ENCODE results near the gene CD34. TPM values are rescaled to one million over a fixed set of nuclear protein-coding genes. Genes with fewer than 3 reads are reported as not detected.

CD34 gene
- total RNA-seq, 2 donors from 2014 or later: 9.8 to 47.7 TPM

DNA sequence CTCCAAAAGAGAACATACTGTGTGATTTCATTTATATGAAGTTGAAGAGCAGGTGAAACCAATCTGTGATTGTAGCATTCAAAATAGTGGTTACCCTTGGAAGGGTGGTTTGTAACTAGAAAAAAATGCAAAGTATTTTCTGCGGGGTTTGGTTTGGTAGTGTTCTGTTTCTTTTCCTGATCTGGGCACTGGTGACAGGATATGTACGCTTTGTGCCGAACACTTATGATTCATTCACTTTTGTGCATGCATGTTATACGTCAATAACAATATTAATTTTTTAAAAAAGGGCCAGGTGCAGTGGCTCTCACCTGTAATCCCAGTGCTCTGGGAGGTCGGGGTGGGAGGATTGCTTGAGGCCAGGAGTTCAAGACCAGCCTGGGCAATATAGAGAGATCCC is 63.8 kb downstream of the CD34 start:
- intact Hi-C loops (cut with DNase I): no loop called here
- peaks cover 7% of the 10 kb centered on the region for H3K4me1 ChIP-seq (replicated peaks)
- WGBS: 85% methylated on average over 5 of the region's 5 CpGs

DNA sequence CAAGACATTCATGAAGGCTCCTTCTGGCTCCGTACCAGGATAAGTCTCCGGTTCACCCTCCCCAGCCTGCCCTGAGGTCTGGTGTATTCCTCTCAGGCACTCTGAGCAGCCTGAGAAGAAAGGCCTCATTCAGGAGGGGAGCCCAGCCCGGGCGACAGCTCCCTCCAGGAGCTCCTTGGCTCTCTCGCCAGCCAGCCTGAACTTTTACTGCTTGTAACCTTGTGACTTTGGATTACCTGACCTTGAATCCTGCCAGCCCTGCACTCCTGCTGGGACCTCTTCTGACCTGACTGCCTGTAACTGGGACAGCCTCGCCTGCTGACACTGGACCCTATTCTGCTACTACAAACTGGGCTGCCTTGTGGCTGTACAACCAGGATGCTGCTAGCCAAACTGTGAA is 65.8 kb downstream of the CD34 start:
- Histone ChIP-seq H3K4me3 (no peak overlapping the region), H3K9me3 (no peaks in the 10 kb centered on the region), H3K27ac (peak overlapping the region; percentile 4 to 13), H3K36me3 (no peaks in the 10 kb centered on the region), H3K27me3 (replicated peaks; ENCODE audit: insufficient read depth) (no peaks in the 10 kb centered on the region), H3K4me1 (replicated peaks) (peaks cover 16% of the 10 kb centered on the region)
- intact Hi-C loops (cut with DNase I): no loop called here
- WGBS: 43% methylated on average over 6 of the region's 6 CpGs
- TF ChIP-seq POLR2A (IDR thresholded peaks at IDR 0.05) (no peak), POLR2AphosphoS5 (IDR thresholded peaks at IDR 0.05) (no peak)
- TF ChIP-seq, protein P1, sequence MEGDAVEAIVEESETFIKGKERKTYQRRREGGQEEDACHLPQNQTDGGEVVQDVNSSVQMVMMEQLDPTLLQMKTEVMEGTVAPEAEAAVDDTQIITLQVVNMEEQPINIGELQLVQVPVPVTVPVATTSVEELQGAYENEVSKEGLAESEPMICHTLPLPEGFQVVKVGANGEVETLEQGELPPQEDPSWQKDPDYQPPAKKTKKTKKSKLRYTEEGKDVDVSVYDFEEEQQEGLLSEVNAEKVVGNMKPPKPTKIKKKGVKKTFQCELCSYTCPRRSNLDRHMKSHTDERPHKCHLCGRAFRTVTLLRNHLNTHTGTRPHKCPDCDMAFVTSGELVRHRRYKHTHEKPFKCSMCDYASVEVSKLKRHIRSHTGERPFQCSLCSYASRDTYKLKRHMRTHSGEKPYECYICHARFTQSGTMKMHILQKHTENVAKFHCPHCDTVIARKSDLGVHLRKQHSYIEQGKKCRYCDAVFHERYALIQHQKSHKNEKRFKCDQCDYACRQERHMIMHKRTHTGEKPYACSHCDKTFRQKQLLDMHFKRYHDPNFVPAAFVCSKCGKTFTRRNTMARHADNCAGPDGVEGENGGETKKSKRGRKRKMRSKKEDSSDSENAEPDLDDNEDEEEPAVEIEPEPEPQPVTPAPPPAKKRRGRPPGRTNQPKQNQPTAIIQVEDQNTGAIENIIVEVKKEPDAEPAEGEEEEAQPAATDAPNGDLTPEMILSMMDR (IDR thresholded peaks at IDR 0.05): no peak
- DNase-seq (ENCODE audit: low spot score): no peak

More for the DNA sequence above, 63.8 kb downstream of the CD34 start:
- Histone ChIP-seq H3K9me3 (no peaks in the 10 kb centered on the region), H3K4me3 (no peak overlapping the region), H3K27me3 (replicated peaks; ENCODE audit: insufficient read depth) (no peaks in the 10 kb centered on the region), H3K36me3 (no peaks in the 10 kb centered on the region), H3K27ac (no peak overlapping the region)
- TF ChIP-seq, protein P1 (IDR thresholded peaks at IDR 0.05): no peak
- no peak for TF ChIP-seq POLR2A (IDR thresholded peaks at IDR 0.05)
- no peak for TF ChIP-seq POLR2AphosphoS5 (IDR thresholded peaks at IDR 0.05)
- no peak for DNase-seq (ENCODE audit: low spot score)

GRCh38 chr1:207844371-207844770 is 66.6 kb downstream of the CD34 start:
- Histone ChIP-seq H3K36me3 (no peaks in the 10 kb centered on the region), H3K9me3 (no peaks in the 10 kb centered on the region), H3K27me3 (replicated peaks; ENCODE audit: insufficient read depth) (no peaks in the 10 kb centered on the region), H3K4me3 (no peak overlapping the region), H3K27ac (no peak overlapping the region), H3K4me1 (replicated peaks) (peaks cover 16% of the 10 kb centered on the region)
- no peak for TF ChIP-seq POLR2AphosphoS5 (IDR thresholded peaks at IDR 0.05)
- TF ChIP-seq POLR2A (IDR thresholded peaks at IDR 0.05): no peak
- TF ChIP-seq, protein P1 (IDR thresholded peaks at IDR 0.05): no peak
- no peak for DNase-seq (ENCODE audit: low spot score)
- 83% methylated on average over 2 of the region's 2 CpGs for WGBS
- intact Hi-C loops (cut with DNase I): no loop called here

GRCh38 chr1:207842506-207842905 is 68.4 kb downstream of the CD34 start:
- Histone ChIP-seq H3K27me3 (replicated peaks; ENCODE audit: insufficient read depth) (no peaks in the 10 kb centered on the region), H3K9me3 (no peaks in the 10 kb centered on the region), H3K27ac (peak overlapping the region; percentile 68 to 71), H3K4me1 (replicated peaks) (peaks cover 32% of the 10 kb centered on the region), H3K4me3 (no peak overlapping the region), H3K36me3 (no peaks in the 10 kb centered on the region)
- DNase-seq (ENCODE audit: low spot score): no peak
- WGBS: 86% methylated on average over 6 of the region's 6 CpGs
- intact Hi-C loops (cut with DNase I): no loop called here
- no peak for TF ChIP-seq POLR2A (IDR thresholded peaks at IDR 0.05)
- TF ChIP-seq POLR2AphosphoS5 (IDR thresholded peaks at IDR 0.05): no peak
- TF ChIP-seq, protein P1 (IDR thresholded peaks at IDR 0.05): no peak

GRCh38 chr1:207841901-207842300 is 69.0 kb downstream of the CD34 start:
- Histone ChIP-seq H3K27ac (peak overlapping the region; percentile 68 to 71), H3K36me3 (no peaks in the 10 kb centered on the region), H3K27me3 (replicated peaks; ENCODE audit: insufficient read depth) (no peaks in the 10 kb centered on the region), H3K4me1 (replicated peaks) (peaks cover 33% of the 10 kb centered on the region), H3K4me3 (no peak overlapping the region), H3K9me3 (no peaks in the 10 kb centered on the region)
- TF ChIP-seq, protein P1 (IDR thresholded peaks at IDR 0.05): no peak
- TF ChIP-seq POLR2AphosphoS5 (IDR thresholded peaks at IDR 0.05): peak; percentile 58
- 23% methylated on average over 4 of the region's 4 CpGs for WGBS
- intact Hi-C loops (cut with DNase I): no loop called here
- DNase-seq (ENCODE audit: low spot score): no peak
